Measurements from ENCODE around the gene GLYR1. TPM values are rescaled to one million over a fixed set of nuclear protein-coding genes. Genes with fewer than 3 reads are reported as not detected.

The GLYR1 gene
- total and polyA plus RNA-seq, 2 donors from 2014 or later: 47.9 to 119 TPM

- Histone ChIP-seq H3K36me3 (ENCODE audit: control insufficient read depth in 2 of 3, insufficient read depth in 3 of 3, low read length in 3 of 3) (peaks cover 3 to 19% (median 14%) of the 10 kb centered on the region in 3 donors), H3K4me3 (ENCODE audit: low read length in 3 of 3) (no peak overlapping the region), H3K27ac (ENCODE audit: low read depth in 2 of 2, low read length in 2 of 2) (no peak overlapping the region), H3K4me1 (ENCODE audit: control insufficient read depth in 2 of 3, insufficient read depth in 2 of 3, low read depth in 1 of 3, low read length in 3 of 3) (no peaks in the 10 kb centered on the region), H3K27me3 (ENCODE audit: control insufficient read depth, insufficient read depth, low read length) (no peaks in the 10 kb centered on the region), H3K9me3 (ENCODE audit: control insufficient read depth in 2 of 3, insufficient read depth in 1 of 3, low read length in 3 of 3) (no peaks in the 10 kb centered on the region), H3K9ac (ENCODE audit: low read length in 3 of 3) (no peak overlapping the region)
- FAIRE-seq (no peak), DNase-seq (no peak)
- no peak for TF ChIP-seq CTCF (IDR thresholded peaks at IDR 0.05; ENCODE audit: borderline replicate concordance, extremely low read depth, insufficient read depth)
- intact Hi-C loops (cut with DNase I): no loop called here
These were observed 42.9 kb upstream of the GLYR1 start for GRCh38 chr16:4890026-4890425.

GRCh38 chr16:4888428-4889135 lies 41.5 kb upstream of the GLYR1 start:
- no peak overlapping the region for H3K4me3 ChIP-seq (ENCODE audit: low read length in 3 of 3)
- H3K36me3 ChIP-seq (ENCODE audit: control insufficient read depth in 2 of 3, insufficient read depth in 3 of 3, low read length in 3 of 3): peaks cover 5 to 27% (median 26%) of the 10 kb centered on the region in 3 donors
- intact Hi-C loops (cut with DNase I): no loop called here
- H3K27me3 ChIP-seq (ENCODE audit: control insufficient read depth, insufficient read depth, low read length): no peaks in the 10 kb centered on the region
- no peak for TF ChIP-seq CTCF (IDR thresholded peaks at IDR 0.05; ENCODE audit: borderline replicate concordance, extremely low read depth, insufficient read depth)
- H3K27ac ChIP-seq (ENCODE audit: low read depth in 2 of 2, low read length in 2 of 2): no peak overlapping the region
- no peak overlapping the region for H3K9ac ChIP-seq (ENCODE audit: low read length in 3 of 3)
- DNase-seq: no peak
- no peaks in the 10 kb centered on the region for H3K9me3 ChIP-seq (ENCODE audit: control insufficient read depth in 2 of 3, insufficient read depth in 1 of 3, low read length in 3 of 3)
- FAIRE-seq: no peak
- no peaks in the 10 kb centered on the region for H3K4me1 ChIP-seq (ENCODE audit: control insufficient read depth in 2 of 3, insufficient read depth in 2 of 3, low read depth in 1 of 3, low read length in 3 of 3)

- Histone ChIP-seq H3K27me3 (ENCODE audit: control insufficient read depth, insufficient read depth, low read length) (no peaks in the 10 kb centered on the region), H3K9me3 (ENCODE audit: control insufficient read depth in 2 of 3, insufficient read depth in 1 of 3, low read length in 3 of 3) (no peaks in the 10 kb centered on the region), H3K9ac (ENCODE audit: low read length in 3 of 3) (no peak overlapping the region), H3K4me3 (ENCODE audit: low read length in 3 of 3) (no peak overlapping the region), H3K27ac (ENCODE audit: low read depth in 2 of 2, low read length in 2 of 2) (no peak overlapping the region), H3K36me3 (ENCODE audit: control insufficient read depth in 2 of 3, insufficient read depth in 3 of 3, low read length in 3 of 3) (peaks cover 10 to 37% (median 35%) of the 10 kb centered on the region in 3 donors), H3K4me1 (ENCODE audit: control insufficient read depth in 2 of 3, insufficient read depth in 2 of 3, low read depth in 1 of 3, low read length in 3 of 3) (peaks cover 0 to 14% (median 2%) of the 10 kb centered on the region in 3 donors)
- FAIRE-seq: no peak
- no peak for TF ChIP-seq CTCF (IDR thresholded peaks at IDR 0.05; ENCODE audit: borderline replicate concordance, extremely low read depth, insufficient read depth)
- DNase-seq: no peak
- intact Hi-C loops (cut with DNase I): no loop called here
These were observed 39.1 kb upstream of the GLYR1 start for GRCh38 chr16:4886151-4886550.

Measured in kidney (tissue), 14 donors.